Measurements from ENCODE around the gene STXBP2.

The STXBP2 gene

DNA sequence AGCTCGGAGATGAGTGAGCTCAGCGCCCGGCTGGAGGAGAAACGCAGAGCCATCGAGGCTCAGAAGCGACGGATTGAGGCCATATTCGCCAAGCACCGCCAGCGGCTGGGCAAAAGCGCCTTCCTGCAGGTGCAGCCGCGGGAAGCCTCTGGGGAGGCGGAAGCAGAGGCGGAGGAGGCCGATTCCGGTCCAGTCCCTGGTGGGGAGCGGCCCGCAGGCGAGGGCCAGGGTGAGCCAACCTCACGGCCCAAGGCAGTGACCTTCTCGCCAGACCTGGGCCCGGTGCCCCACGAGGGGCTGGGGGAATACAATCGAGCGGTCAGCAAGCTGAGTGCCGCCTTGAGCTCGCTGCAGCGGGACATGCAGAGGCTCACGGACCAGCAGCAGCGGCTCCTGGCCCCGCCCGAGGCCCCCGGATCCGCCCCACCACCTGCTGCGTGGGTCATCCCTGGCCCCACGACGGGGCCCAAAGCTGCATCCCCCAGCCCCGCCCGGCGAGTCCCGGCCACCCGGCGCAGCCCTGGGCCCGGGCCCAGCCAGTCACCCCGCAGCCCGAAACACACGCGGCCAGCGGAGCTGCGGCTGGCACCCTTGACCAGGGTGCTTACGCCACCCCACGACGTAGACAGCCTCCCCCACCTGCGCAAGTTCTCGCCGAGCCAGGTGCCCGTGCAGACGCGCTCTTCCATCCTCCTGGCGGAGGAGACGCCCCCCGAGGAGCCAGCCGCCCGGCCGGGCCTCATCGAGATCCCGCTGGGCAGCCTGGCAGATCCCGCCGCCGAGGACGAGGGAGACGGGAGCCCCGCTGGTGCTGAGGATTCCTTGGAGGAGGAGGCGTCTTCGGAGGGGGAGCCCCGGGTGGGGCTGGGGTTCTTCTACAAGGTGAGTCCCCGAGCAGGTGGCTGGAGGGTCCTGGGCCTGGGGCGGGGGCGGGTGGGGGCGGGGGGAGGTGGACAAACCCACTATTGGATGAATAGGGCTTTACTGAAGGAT lies 24.3 kb upstream of the STXBP2 start:
- no peak for DNase-seq (ENCODE audit: low read depth)

DNA sequence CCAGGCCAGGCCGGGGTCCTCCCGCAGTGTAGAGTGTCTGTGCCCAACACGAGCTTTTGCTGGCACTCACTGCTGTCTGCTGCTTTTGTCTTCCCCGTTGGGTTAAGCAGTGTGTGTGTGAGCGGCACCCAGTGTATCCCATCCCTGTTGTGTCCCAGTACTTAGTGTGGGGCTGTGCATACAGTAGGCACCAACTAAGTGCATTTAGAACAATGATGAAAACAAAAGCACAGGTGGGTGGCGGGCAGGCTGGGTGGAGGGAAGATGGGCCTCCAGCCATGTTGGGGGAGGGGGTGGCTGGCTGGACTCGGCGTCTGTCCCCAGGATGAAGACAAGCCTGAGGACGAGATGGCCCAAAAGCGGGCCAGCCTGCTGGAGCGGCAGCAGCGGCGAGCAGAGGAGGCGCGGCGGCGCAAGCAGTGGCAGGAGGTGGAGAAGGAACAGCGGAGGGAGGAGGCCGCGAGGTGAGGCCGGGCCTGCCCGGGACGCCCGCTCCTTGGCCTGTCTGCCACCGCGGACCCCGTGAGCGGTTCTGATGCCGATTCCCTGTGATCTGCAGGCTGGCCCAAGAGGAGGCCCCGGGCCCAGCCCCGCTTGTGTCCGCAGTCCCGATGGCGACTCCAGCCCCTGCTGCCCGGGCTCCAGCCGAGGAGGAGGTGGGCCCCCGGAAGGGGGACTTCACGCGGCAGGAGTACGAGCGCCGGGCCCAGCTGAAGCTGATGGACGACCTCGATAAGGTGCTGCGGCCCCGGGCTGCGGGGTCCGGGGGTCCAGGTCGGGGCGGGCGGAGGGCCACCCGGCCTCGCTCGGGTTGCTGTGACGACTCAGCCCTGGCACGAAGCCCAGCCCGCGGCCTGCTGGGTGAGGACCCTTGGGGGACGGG lies 21.8 kb upstream of the STXBP2 start:
- no peak for DNase-seq (ENCODE audit: low read depth)

DNA sequence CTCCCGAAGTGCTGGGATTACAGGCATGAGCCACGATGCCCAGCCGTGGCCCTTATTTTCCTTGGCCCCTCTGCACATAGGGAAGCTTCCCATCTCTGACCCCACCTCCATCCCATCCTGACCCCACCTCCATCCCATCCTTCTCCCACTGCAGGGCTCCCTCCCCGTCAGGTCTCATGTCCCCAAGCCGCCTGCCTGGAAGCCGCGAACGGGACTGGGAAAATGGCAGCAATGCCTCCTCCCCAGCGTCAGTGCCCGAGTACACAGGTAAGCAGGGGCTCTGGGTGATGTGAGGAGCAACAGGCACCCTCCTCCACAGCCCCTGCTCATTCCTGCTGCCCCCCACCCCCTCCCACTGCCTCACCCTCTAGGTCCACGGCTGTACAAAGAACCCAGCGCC lies 19.7 kb upstream of the STXBP2 start:
- no peak for DNase-seq (ENCODE audit: low read depth)

DNA sequence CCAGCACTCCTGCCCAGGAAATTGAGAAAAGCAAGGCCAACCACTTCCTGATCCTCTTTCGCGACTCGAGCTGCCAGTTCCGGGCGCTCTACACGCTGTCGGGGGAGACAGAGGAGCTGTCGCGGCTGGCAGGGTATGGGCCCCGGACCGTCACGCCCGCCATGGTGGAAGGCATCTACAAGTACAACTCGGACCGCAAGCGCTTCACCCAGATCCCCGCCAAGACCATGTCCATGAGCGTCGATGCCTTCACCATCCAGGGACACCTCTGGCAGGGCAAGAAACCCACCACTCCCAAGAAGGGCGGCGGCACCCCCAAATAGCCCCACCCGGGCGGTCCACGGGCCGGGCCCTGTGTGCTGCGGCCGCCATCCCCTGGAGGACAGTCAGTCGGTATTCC lies 19.2 kb upstream of the STXBP2 start:
- no peak for DNase-seq (ENCODE audit: low read depth)

DNA sequence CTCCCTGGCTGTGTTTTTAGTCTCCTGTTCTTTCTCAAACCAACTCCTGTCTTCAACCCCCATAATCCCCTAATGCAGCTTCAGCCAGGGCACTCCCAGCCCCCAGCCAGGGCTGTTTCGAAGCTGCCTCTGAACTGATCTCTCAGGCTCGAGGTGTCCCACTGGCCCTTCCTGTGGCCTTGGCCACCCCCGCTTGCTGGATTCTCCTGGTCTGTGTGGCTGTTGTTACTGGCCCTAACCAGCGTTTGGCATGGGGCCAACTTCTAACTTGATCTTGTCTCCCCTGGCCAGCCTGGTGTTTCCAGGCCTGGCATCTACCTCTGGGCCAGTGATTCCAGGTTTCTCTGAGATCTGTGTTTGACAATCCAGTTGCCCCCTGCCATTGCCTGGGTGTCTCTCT lies 18.6 kb upstream of the STXBP2 start:
- DNase-seq (ENCODE audit: low read depth), result no peak

DNA sequence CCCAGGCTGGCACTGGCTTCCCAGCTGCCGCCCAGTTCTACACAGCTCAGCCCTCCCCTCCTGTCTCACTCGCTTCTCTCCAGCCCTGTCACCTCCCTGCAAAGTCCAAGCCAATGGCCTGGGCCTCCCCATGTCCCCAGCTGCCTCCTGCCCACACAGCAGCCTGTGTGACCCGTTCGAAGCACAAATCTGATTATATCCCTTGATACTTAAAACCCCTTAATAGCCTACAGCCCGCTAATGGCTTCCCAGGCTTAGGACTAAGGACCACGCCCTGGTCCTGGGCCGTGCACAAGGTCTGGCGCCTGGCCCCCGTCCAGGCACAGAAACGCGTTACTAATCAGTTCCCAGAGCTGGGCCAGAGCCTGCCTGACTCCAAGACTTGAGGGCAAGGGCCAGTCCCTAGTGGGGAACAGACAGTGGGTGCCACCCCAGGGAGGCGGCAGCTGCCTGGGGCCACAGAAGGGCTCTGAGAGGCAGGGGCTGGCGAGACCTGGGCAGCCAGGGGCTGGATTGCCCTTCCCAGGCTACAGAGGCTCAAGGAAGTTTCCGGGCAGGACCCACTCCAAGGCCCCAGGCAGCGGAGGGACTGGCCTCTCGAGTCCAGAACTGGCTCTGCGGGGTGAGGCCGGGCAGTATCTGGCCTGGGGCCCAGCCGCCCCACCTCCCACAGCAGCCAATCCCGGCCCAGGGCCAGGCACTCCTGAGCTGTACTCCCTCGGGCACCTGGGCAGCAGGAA lies 18.0 kb upstream of the STXBP2 start:
- no peak for DNase-seq (ENCODE audit: low read depth)

DNA sequence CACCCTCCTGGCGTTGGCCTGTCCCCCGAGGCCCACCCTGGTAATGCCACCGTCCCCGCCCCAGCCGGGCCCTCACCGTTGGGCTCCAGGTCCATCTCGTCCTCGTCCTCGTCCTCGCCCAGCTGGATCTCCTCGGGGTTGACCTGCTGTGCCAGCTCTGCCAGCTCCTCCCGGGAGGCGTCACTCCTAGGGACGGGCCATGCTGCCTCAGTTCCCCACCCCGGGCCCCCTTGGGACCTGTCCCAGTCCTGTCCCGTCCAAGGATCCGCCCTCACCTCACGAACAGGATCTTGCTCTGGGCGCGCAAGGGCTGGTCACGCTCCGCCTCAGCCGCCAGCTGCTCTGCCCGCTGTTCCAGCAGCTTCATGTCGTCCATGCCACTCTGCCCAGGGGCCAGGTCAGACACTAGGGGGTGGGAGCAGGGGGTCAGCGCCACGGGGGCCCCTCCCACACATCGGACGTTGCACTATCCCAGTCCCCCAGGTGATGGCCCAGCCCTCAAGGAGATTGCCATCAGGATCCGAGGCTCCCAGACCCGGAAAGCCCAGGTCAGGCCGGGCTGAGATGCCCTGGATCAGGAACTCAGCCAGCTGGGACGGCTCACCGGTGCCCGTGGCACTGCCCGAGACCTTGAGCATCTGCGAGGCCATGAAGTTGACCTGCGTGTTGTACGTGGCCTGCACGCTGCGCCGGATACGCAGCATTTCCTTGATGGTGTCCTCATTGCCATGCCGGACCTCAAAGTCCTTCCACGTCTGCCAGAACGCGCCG lies 17.1 kb upstream of the STXBP2 start:
- no peak for DNase-seq (ENCODE audit: low read depth)

DNA sequence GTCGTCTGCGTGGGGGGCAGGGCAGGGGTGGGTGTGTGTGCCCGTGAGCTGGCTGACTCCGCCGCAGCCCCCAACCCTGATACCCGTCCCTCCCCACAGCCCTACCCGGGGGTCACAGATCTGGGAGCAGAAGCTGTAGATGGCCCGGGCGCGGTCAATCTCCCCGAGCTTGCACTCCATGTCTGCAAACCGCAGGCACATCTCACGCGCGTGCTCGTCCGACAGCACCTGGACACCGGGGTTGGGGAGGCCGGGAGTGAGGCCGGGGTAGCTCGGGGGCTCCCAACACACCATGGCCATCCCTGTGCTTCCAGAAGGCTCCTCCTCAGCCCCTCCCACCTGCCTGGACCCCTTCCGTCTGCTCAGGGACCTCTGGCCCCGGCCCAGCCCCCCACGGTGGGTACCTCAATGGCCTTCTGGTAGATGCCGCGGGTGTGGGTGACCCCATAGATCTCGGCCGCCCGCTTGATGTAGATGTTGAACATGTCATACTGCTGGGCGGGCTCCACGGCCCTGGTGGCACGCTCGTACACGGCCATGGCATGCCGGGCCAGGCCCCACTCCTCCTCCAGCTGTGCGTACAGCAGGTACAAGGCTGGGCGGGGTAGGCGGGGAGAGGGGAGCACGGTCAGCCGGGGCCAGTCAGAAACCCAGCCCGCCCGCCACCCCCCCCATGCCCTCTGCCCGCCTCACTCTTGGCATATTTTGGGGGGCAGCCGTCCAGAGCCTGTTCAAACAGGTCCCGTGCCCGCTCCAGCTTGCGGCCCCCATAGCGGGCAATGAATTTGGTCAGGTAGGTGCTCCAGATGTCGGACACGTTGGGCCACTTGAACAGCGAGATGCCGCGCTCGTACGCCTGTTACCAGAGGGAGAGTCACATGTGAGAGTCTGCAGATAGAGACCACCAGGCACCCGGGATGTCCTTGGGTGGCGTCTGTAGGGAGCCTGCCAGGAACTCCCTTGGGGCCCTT lies 16.2 kb upstream of the STXBP2 start:
- no peak for DNase-seq (ENCODE audit: low read depth)

DNA sequence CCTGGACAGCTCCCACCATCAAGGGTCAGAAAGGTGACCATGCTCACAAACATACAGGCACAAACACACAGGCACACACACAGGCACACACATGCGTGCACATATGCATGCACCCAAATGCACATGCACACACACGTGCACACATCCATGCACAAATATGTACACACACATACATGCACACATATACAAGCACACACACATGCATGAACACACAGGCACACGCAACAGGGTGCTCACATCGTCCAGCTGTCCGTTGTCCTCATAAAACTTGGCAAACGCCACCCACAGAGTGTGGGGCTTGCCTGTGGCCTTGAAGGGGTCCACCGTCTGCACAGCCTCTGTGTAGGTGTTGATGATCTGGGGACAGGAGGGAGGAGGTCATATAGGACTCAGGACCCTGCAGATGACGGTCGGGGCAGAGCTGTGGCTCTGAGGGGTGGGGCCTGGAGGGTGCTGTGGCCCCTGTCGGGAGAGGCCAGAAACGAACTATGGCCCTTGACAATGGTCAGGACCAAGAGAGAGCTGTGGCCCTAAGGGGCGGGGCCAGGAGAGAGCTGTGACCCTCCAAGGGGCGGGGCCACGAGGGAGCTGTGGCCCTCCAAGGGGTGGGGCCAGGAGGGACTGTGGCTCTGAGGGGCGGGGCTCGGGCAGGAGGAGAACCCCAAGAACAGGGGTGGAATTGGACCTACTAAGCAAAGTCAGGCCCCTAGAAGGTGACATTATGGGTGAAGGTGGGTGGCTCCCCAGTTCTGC lies 13.8 kb upstream of the STXBP2 start:
- DNase-seq (ENCODE audit: low read depth), result no peak

DNA sequence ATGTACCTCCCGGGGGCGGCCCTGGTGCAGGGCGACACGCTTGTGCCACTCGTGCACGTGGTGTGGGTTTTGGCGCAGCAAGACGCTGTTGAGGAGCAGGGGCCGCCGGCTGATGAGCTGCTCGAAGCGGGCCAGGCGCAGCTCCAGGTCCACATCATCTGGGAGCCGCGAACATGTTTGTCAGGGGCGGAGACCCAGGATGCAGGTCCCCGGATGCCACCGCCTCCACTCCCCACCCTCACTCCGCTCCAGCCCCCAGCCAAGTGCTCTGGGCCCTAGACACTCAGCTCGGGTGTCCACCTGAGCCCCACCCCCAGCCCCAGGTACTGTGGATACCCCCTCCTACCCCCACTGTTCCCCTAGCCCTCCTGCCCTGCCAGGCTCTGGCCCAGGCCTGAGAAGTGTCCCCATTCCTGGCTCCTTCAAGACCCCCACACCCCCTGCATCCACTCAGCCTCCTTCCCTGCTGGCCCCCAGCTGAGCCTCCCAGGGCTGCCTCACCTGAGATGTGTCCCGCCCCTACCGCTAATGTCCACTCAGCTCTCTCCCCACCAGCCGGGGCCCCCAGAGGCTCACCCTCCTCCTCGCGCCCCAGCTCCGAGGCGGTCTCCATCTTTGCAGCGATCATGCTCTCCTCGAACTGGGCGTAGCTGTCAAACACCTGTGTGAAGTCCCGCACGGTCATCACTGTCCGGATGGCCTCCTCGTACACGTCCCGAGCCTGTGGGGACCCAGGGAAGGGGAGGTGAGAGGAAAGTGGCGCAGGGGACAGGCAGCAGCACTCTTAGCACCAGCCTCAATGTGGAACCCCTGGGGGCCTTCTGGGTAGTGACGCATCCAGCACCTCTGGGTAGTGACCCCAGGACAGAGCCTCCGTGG lies 12.9 kb upstream of the STXBP2 start:
- no peak for DNase-seq (ENCODE audit: low read depth)

DNA sequence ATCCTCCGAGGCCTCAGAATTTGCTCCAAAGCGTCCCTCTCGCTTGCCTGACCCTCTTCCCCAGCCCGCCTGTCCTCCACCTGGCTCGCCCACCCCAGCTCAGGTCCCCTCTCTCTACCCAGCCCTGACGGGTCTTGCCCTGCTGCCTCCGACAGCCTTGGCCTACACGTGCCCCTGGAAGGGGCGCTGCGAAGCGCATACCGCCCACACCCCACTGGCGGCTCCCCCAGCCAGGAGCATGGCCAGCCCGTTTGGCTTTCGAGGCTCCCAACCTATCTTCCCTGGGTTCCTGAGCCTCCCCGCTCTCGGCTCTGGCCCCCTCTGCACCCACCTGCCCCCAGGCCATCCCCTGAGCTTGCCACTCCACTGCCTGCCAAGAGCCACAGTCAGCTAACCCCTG lies 12.1 kb upstream of the STXBP2 start:
- no peak for DNase-seq (ENCODE audit: low read depth)

DNA sequence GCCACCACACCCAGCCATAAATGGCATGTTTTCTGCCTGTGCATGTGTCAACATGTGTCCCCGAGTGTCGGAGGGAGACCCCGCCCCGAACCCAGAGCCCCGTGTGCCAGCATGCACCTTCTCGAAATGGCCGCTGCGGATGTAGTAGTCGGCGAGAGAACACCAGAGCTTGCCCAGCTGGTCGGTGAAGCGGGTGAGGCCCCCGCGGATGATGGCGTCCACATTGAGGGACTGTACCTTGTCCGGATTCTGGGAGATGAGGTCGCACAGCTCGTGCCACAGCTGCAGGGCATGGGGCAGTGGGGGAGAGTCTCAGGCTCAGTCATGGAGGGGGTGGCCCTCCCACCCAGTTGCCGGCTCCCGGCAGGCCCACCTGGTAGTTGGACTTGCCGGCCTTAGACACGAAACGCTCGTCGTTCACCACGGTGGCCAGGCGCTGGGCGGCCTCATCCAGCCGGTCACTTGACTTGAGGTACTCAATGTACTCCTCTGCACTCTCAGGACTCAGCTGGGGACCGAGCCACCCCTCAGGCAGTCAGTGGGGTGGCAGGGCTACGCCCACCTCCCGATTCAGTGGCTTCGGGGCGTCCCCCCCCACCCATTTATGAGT lies 11.0 kb upstream of the STXBP2 start:
- DNase-seq (ENCODE audit: low read depth), result no peak

DNA sequence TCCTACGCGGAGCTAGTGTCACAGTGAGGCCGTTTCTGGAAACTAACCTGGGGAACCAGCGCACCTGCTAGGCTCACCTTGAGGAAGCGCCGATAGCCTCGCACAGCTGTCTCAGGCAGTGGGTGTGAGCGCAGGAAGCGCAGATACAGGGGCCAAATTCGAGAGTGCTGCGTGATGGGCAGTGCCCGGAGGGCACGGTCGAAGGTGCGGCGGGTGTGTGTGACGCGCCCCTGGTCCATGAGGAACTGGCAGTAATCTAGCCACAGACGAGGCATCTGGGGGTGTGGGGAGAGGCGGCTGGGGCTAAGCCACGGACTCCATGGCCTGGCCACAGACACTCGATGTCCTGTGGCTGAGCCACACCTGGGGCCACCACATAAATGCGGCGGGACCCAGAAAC lies 9.7 kb upstream of the STXBP2 start:
- no peak for DNase-seq (ENCODE audit: low read depth)

DNA sequence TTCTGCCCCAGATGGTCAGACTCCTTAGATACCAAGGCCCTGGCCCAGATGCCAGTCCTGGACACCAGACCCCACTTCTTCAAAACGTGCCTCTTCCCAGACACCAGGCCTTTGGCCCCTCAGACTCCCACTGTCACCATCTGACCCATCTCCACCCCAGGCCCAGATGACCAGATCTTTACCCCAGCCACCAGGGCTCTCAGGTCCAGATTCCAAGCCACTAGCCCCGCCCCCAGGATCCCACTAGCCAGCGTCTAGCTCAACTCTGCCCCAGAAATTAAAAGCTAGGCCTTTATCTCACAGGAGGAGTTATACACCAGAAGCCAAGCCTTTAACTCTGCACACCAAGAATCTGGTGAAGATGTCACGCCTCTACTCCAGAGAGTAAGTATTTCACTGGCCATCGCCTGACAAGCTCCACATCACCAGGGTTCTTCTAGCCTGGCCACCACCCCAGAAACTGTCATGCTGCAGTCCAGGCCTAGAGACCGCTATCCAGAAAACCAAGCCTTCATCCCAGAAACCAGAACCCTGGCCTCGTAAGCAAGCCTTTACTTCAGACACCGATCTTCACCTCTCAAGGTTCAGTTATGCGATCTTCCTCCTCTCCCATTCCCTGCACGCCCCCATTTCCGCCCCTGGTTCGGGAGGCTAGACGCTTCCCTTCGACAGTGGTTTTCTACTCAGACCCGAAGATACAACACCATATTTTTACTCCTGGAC lies 8.2 kb upstream of the STXBP2 start:
- no peak for DNase-seq (ENCODE audit: low read depth)

DNA sequence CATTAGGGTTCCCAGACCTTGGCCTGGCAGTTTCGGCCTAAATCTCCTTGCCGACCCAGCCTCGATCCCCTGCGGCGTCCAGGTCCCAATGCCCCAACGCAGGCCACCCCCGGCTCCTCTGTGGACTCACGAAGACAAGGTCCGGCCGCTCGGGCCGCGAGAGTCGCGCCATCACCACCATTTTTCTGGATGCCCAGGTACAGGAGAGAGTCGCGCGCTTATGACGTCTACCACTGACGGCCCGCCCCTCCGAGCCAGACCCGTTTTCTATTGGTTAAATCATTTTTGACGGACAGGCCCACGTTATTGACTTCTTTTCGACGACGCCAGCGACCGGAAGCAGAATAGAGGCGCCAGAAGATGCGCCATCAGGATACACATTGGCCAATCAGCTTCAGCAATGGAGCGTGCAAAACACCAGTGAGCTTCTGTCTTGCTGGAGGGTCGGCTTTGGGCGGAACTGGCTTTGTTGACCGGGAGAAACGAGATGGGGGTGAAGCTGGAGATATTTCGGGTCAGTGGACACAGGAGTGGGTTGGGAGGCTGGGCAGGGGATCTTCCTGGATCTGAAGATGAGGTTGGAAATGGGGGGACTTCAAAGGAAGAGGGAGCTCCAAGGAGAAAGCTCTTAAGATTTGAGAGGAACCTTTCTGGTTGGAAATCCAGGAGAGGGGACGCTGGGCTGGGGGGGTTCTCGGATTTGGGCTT lies 7.4 kb upstream of the STXBP2 start, which contains the start of the genes PET100 and XAB2:
Gene PET100 (plus strand): TSS at position 447 of the 708 bp plus-strand sequence. CDS start 41 bp downstream, at position 488.
Gene XAB2 (minus strand): TSS at position 199 of the 708 bp plus-strand sequence. CDS start 18 bp downstream, at position 181.
- peak; percentile 98 for DNase-seq (ENCODE audit: low read depth)

DNA sequence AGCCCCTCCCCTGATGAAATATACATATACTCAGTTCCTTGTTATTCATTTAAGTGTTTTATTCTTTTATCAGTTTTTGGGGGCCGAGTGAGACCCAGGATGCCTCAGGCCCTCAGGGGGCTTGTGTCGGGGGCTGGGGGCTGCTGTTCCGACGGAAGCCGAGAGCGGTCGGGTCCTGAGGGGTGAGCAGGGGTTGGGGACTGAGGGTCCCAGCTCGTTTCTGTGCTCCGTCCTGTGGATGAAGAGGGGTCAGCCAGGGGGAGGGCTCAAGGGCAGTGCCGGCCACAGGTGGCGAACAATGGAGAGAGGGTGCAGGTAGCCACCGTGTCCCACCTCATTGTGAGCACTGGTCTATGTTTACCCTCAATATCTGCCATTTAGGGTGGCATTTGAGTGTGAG lies 5.3 kb upstream of the STXBP2 start:
- DNase-seq (ENCODE audit: low read depth), result no peak

All from amniotic epithelial cell (primary cell).